ENCODE data around the gene HSDL1. TPM values are rescaled to one million over a fixed set of nuclear protein-coding genes. Genes with fewer than 3 reads are reported as not detected.

The HSDL1 gene
- total and polyA plus RNA-seq, 2 of the 8 experiments (the other 6 are each of a cell fraction or from before 2014, with no cell fraction given), result 25.0 to 55.7 TPM

- 90% methylated on average over 10 of the region's 10 CpGs; no CpG with 5 or more reads in 1 of the 2 experiments for WGBS, 2 experiments (ENCODE audit: extremely low coverage in 1 of 2, insufficient coverage in 1 of 2, insufficient read length in 1 of 2, insufficient replicate concordance in 2 of 2, low coverage in 1 of 2, low lambda C conversion rate in 2 of 2, missing lambda C conversion rate in 1 of 2)
- no peak overlapping the region for H3K4me2 ChIP-seq (ENCODE audit: insufficient read depth in 1 of 2, low read depth in 2 of 2, low read length in 2 of 2)
- no peak overlapping the region for H2BK12ac ChIP-seq (ENCODE audit: low read depth, low read length)
- H3K36me3 ChIP-seq (ENCODE audit: control insufficient read depth in 2 of 4, insufficient read depth in 4 of 4, low read length in 3 of 4), result peaks cover 6 to 38% (median 24%) of the 10 kb centered on the region in 4 experiments
- H3K14ac ChIP-seq (ENCODE audit: insufficient read length), result no peak overlapping the region
- H3K79me2 ChIP-seq (ENCODE audit: control insufficient read depth in 1 of 2, insufficient read depth in 2 of 2, low read length in 2 of 2), result peaks cover 0 to 29% of the 10 kb centered on the region in 2 experiments; a peak in 2 of 4 replicates
- peaks cover 12% of the 10 kb centered on the region for H3K79me1 ChIP-seq (ENCODE audit: low read depth, low read length)
- H3K56ac ChIP-seq (replicated peaks; ENCODE audit: insufficient read length, low read depth, low read length), result no peak overlapping the region
- ChIA-PET CTCF (ENCODE audit: partially characterized antibody) (interaction anchor here (1.3 to 6.9 kb wide), 5 partner anchors 10 to 299 kb away, joined by 4 to 54 read pairs (median 6); no protein-coding TSS in a partner anchor), POLR2A (ENCODE audit: partially characterized antibody) (interaction anchor here (1.8 kb wide), 1 partner anchor 9 kb away, joined by 6 read pairs; no protein-coding TSS in a partner anchor)
- FAIRE-seq (no peak), DNase-seq (ENCODE audit: low read depth in 1 of 2, low spot score in 2 of 2) (no peak)
- no peak overlapping the region for H3K4me3 ChIP-seq (ENCODE audit: extremely low read depth in 1 of 4, insufficient read depth in 2 of 4, low read depth in 3 of 4, low read length in 4 of 4)
- no peaks in the 10 kb centered on the region for H3K9me3 ChIP-seq (ENCODE audit: insufficient read depth in 2 of 2, low read depth in 1 of 2, low read length in 1 of 2)
- H4K5ac ChIP-seq (ENCODE audit: insufficient read length, low read depth, low read length), result no peak overlapping the region
- H2BK120ac ChIP-seq (replicated peaks; ENCODE audit: low read depth, low read length), result no peak overlapping the region
- no peaks in the 10 kb centered on the region for H3K27me3 ChIP-seq (replicated peaks in 1 of 4; ENCODE audit: control insufficient read depth in 3 of 4, extremely low read depth in 1 of 4, insufficient read depth in 3 of 4, low read length in 3 of 4)
- peaks cover 0 to 2% (median 0%) of the 10 kb centered on the region in 4 experiments; a peak in 2 of 7 replicates for H3K4me1 ChIP-seq (replicated peaks in 1 of 4; ENCODE audit: control insufficient read depth in 3 of 4, insufficient read depth in 4 of 4, low read length in 3 of 4)
- no peak overlapping the region for H3K18ac ChIP-seq (ENCODE audit: extremely low read depth, low read length)
- H2BK15ac ChIP-seq (ENCODE audit: low read length), result no peak overlapping the region
- no peak overlapping the region for H4K8ac ChIP-seq (ENCODE audit: extremely low read depth, insufficient read depth, low read length)
- no peak overlapping the region for H2AFZ ChIP-seq (ENCODE audit: low read length)
- H4K91ac ChIP-seq (replicated peaks; ENCODE audit: insufficient read length, low read length), result no peak overlapping the region
- peaks cover 9 to 14% of the 10 kb centered on the region in 2 experiments for H4K20me1 ChIP-seq (replicated peaks in 1 of 2; ENCODE audit: control insufficient read depth in 1 of 2, insufficient read depth in 2 of 2, low read length in 2 of 2)
- no peak overlapping the region for H3K27ac ChIP-seq (ENCODE audit: low read depth, low read length)
- H3K4ac ChIP-seq (replicated peaks; ENCODE audit: insufficient read length, low read depth, low read length), result no peak overlapping the region
- H2AK5ac ChIP-seq (ENCODE audit: low read depth, low read length), result no peak overlapping the region
- no peak overlapping the region for H2BK20ac ChIP-seq (ENCODE audit: low read length)
- no peak overlapping the region for H3K23ac ChIP-seq (ENCODE audit: insufficient read length)
- H3K23me2 ChIP-seq (ENCODE audit: low read depth, low read length), result peaks cover 4% of the 10 kb centered on the region; the same call in 1 of the 2 replicates
- no peak overlapping the region for H2BK5ac ChIP-seq (ENCODE audit: low read depth, low read length)
- no peak overlapping the region for H3K9ac ChIP-seq (replicated peaks in 1 of 4; ENCODE audit: extremely low read depth in 1 of 4, low read depth in 3 of 4, low read length in 3 of 4)
- TF ChIP-seq E2F6 (IDR thresholded peaks at IDR 0.05) (no peak), TAF7 (optimal IDR thresholded peaks at IDR 0.05; ENCODE audit: borderline replicate concordance, low read depth, low read length) (no peak), NANOG (IDR thresholded peaks at IDR 0.05; ENCODE audit: insufficient read depth, low read depth, low read length, poor library complexity, severe bottlenecking) (no peak), SIX5 (IDR thresholded peaks at IDR 0.05; ENCODE audit: low read depth, low read length) (no peak), RAD21 (IDR thresholded peaks at IDR 0.05 in 1 of 2, conservative IDR thresholded peaks at IDR 0.05 in 1 of 2; ENCODE audit: low read depth in 2 of 2, low read length in 2 of 2) (no peak), RNF2 (IDR thresholded peaks at IDR 0.05; ENCODE audit: borderline replicate concordance, low read depth, low read length, missing control alignments, poor library complexity, severe bottlenecking) (no peak), BRCA1 (IDR thresholded peaks at IDR 0.05; ENCODE audit: low read depth, low read length) (no peak), USF2 (IDR thresholded peaks at IDR 0.05; ENCODE audit: low read length) (no peak), MAX (IDR thresholded peaks at IDR 0.05) (no peak), ZNF274 (IDR thresholded peaks at IDR 0.05; ENCODE audit: borderline replicate concordance, extremely low read depth, low read length) (no peak)
These were observed 39.8 kb upstream of the HSDL1 start for GRCh38 chr16:84184775-84185174.
